Measurements from ENCODE around the gene TMIGD1. TPM values are rescaled to one million over a fixed set of nuclear protein-coding genes. Genes with fewer than 3 reads are reported as not detected.

The TMIGD1 gene
- total RNA-seq, 1 experiment from 2014 or later: not detected

DNA sequence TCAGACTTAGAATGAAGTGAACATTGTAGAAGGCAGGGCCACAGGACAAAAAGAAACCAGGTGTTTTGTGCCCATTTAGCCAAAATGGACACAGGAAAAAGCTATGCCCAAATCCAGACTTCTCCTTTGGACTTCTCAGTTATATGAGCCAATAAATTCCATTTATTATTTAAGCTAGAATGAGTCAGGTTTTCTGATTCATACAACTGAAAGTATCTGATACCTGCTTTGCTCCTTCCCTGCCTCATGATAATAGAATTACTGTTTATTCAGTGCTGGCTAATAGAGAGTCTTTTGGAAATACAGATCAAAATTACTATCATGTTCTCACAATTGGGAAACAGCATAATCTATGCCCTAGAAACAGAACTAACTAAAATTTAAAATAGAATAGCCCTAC lies 36.1 kb upstream of the TMIGD1 start:
- DNase-seq: no peak
- TF ChIP-seq, protein P1, sequence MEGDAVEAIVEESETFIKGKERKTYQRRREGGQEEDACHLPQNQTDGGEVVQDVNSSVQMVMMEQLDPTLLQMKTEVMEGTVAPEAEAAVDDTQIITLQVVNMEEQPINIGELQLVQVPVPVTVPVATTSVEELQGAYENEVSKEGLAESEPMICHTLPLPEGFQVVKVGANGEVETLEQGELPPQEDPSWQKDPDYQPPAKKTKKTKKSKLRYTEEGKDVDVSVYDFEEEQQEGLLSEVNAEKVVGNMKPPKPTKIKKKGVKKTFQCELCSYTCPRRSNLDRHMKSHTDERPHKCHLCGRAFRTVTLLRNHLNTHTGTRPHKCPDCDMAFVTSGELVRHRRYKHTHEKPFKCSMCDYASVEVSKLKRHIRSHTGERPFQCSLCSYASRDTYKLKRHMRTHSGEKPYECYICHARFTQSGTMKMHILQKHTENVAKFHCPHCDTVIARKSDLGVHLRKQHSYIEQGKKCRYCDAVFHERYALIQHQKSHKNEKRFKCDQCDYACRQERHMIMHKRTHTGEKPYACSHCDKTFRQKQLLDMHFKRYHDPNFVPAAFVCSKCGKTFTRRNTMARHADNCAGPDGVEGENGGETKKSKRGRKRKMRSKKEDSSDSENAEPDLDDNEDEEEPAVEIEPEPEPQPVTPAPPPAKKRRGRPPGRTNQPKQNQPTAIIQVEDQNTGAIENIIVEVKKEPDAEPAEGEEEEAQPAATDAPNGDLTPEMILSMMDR (IDR thresholded peaks at IDR 0.05; ENCODE audit: insufficient read depth in 1 of 2, low read depth in 1 of 2, low read length in 1 of 2, severe bottlenecking in 1 of 2, unreplicated experiment in 1 of 2): no peak
- BruUV-seq (replicated peaks): no TSS peak
- CTCF ChIA-PET: interaction anchor here (0.7 kb wide), 1 partner anchor 19 kb away, joined by 3 read pairs; no protein-coding TSS in a partner anchor
- Mint-ChIP-seq H3K4me3 (ENCODE audit: unreplicated experiment) (no peak overlapping the region), H3K27me3 (ENCODE audit: insufficient read depth, unreplicated experiment) (no peaks in the 10 kb centered on the region), H3K9me3 (ENCODE audit: unreplicated experiment) (no peaks in the 10 kb centered on the region), H3K36me3 (ENCODE audit: insufficient read depth, unreplicated experiment) (no peaks in the 10 kb centered on the region), H3K4me1 (ENCODE audit: low read depth, unreplicated experiment) (peaks cover 7% of the 10 kb centered on the region), H3K27ac (ENCODE audit: unreplicated experiment) (no peak overlapping the region)
- Histone ChIP-seq H3K4me1 (no peaks in the 10 kb centered on the region), H3K36me3 (ENCODE audit: control insufficient read depth, insufficient read depth, low read length) (no peaks in the 10 kb centered on the region), H3K4me3 (ENCODE audit: low read depth, low read length) (no peak overlapping the region), H3K27me3 (replicated peaks; ENCODE audit: control insufficient read depth, insufficient read depth, low read length) (no peaks in the 10 kb centered on the region), H3K9me3 (no peaks in the 10 kb centered on the region)
- intact Hi-C loops (cut with micrococcal nuclease; ENCODE audit: unreplicated experiment): no loop called here
- POLR2A ChIA-PET: no interaction called here

DNA sequence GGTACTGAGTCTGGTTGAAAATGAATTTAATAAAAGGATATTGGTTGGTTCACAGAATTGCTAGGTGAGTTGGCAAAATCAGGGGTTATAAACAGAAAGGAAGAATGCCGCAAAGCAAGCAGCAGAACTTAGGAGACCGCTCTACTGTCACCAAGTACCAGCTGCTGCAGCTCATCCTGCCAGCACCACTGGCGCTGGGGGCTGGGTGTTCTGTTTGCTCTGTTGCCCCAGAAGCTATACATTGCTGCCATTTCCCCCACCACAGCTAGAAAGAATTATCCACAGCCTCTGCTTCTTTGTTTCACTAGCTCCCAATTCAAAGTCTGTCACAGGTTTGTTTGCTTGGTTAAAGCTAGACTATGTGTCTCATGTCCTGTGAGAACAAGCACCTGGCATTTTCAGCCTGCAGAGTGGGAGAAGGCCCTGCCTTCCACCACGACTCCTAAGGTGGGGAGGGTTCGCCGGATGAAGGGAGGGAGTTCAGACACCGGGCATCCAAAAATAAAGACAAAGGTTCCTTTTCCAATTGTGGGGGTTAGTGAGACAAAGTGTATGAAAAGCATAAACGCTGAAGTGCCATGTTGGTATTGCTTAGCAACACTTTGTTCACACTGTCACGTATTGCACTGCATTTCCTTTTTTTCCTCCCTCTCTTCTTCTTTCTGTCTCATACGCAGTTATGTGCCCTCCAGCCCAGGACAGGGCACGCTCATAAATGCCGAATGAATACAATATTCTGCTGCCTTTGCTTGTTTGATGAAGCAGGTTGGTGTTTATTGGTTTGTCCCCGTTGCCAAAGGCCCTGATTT lies 35.3 kb upstream of the TMIGD1 start:
- BruUV-seq (replicated peaks): no TSS peak
- Histone ChIP-seq H3K4me3 (ENCODE audit: low read depth, low read length) (no peak overlapping the region), H3K36me3 (ENCODE audit: control insufficient read depth, insufficient read depth, low read length) (no peaks in the 10 kb centered on the region), H3K4me1 (no peaks in the 10 kb centered on the region), H3K9me3 (no peaks in the 10 kb centered on the region), H3K27me3 (replicated peaks; ENCODE audit: control insufficient read depth, insufficient read depth, low read length) (no peaks in the 10 kb centered on the region)
- ChIA-PET POLR2A (no interaction called here), CTCF (interaction anchor here (0.8 kb wide), 1 partner anchor 24 kb away, joined by 3 read pairs; no protein-coding TSS in a partner anchor)
- DNase-seq: no peak
- H3K36me3 Mint-ChIP-seq (ENCODE audit: insufficient read depth, unreplicated experiment): no peaks in the 10 kb centered on the region
- peaks cover 7% of the 10 kb centered on the region for H3K4me1 Mint-ChIP-seq (ENCODE audit: low read depth, unreplicated experiment)
- H3K4me3 Mint-ChIP-seq (ENCODE audit: unreplicated experiment): no peak overlapping the region
- TF ChIP-seq, protein P1 (IDR thresholded peaks at IDR 0.05; ENCODE audit: insufficient read depth in 1 of 2, low read depth in 1 of 2, low read length in 1 of 2, severe bottlenecking in 1 of 2, unreplicated experiment in 1 of 2): no peak
- no peak overlapping the region for H3K27ac Mint-ChIP-seq (ENCODE audit: unreplicated experiment)
- intact Hi-C loops (cut with micrococcal nuclease; ENCODE audit: unreplicated experiment): no loop called here
- no peaks in the 10 kb centered on the region for H3K27me3 Mint-ChIP-seq (ENCODE audit: insufficient read depth, unreplicated experiment)
- no peaks in the 10 kb centered on the region for H3K9me3 Mint-ChIP-seq (ENCODE audit: unreplicated experiment)

DNA sequence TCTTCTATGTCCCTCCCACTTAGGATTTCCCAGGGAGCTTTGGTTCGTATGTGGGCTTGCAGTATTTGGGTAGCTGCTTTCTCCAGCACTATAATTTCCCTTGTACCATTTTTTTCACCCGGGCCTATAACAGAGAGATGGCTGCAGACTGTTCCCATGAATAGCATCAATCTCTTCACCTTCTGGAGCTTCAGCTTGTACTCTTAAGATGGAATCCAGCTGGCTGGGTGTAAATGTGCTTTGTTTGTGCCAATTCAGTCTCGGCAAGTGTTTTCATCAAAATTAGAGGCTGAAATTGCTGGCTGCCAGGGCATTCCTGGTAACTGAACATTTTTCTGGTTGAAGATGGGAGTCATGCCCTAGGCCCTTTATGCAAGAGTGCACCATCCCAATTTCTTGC lies 32.7 kb upstream of the TMIGD1 start:
- Mint-ChIP-seq H3K4me1 (ENCODE audit: low read depth, unreplicated experiment) (no peaks in the 10 kb centered on the region), H3K36me3 (ENCODE audit: insufficient read depth, unreplicated experiment) (no peaks in the 10 kb centered on the region), H3K4me3 (ENCODE audit: unreplicated experiment) (no peak overlapping the region), H3K9me3 (ENCODE audit: unreplicated experiment) (peaks cover 1% of the 10 kb centered on the region), H3K27ac (ENCODE audit: unreplicated experiment) (no peak overlapping the region), H3K27me3 (ENCODE audit: insufficient read depth, unreplicated experiment) (no peaks in the 10 kb centered on the region)
- ChIA-PET POLR2A (no interaction called here), CTCF (no interaction called here)
- intact Hi-C loops (cut with micrococcal nuclease; ENCODE audit: unreplicated experiment): no loop called here
- no TSS peak for BruUV-seq (replicated peaks)
- Histone ChIP-seq H3K36me3 (ENCODE audit: control insufficient read depth, insufficient read depth, low read length) (no peaks in the 10 kb centered on the region; the same call in 1 of the 2 replicates), H3K4me1 (no peaks in the 10 kb centered on the region), H3K4me3 (ENCODE audit: low read depth, low read length) (no peak overlapping the region), H3K9me3 (peaks cover 10% of the 10 kb centered on the region), H3K27me3 (replicated peaks; ENCODE audit: control insufficient read depth, insufficient read depth, low read length) (no peaks in the 10 kb centered on the region)
- TF ChIP-seq, protein P1 (IDR thresholded peaks at IDR 0.05; ENCODE audit: insufficient read depth in 1 of 2, low read depth in 1 of 2, low read length in 1 of 2, severe bottlenecking in 1 of 2, unreplicated experiment in 1 of 2): no peak
- no peak for DNase-seq

Measured in Caco-2 (cell line).